IMR-90 (cell line): ENCODE measurements around the gene UPK2. TPM values are rescaled to one million over a fixed set of nuclear protein-coding genes. Genes with fewer than 3 reads are reported as not detected.

Source experiments
- ATAC-seq: fragments of 200-7000 bp; cut with Tn5 transposase; 2 replicates; pipeline ENCODE4 v1.9.1; 2020; ENCODE audit warnings: low read depth, mild to moderate bottlenecking, moderate library complexity
- BruUV-seq: library from RNA; stranded (reverse); fragments of 400-500 nt; replicated peaks from 2 replicates; lab custom pipeline; 2021; lab: Mats Ljungman, UMichigan
- CTCF ChIA-PET: fragments of 300-600 bp; formaldehyde crosslinking; extraction: SDS; loops from one replicate; lab custom pipeline; 2021; ENCODE audit warnings: antibody characterized with exemption; lab: Yijun Ruan, JAX
- POLR2A ChIA-PET: fragments of 300-600 bp; sonication (Branson Sonifier 250); formaldehyde crosslinking; loops from one replicate; lab custom pipeline; 2022; ENCODE audit warnings: antibody characterized with exemption; ENCODE audit not compliant: unreplicated experiment; lab: Charles Lee
- DNase-seq: peaks from one replicate; pipeline ENCODE4 v3.0.0; 2013
- H2AFZ ChIP-seq: replicated peaks from 2 replicates; pipeline ENCODE3; 2013; ENCODE audit warnings: low read length, mild to moderate bottlenecking; ENCODE audit not compliant: poor library complexity
- H2AK5ac ChIP-seq: 2 replicates; pipeline ENCODE4 v1.6.1; 2013; ENCODE audit warnings: low read depth, low read length, inconsistent platforms
- H2AK9ac ChIP-seq: replicated peaks from 2 replicates; pipeline ENCODE3; 2013; ENCODE audit warnings: mild to moderate bottlenecking, low read depth, low read length, moderate library complexity; ENCODE audit not compliant: poor library complexity
- H2BK120ac ChIP-seq: 2 replicates; pipeline ENCODE4 v1.6.1; 2013; ENCODE audit warnings: low read depth, low read length, inconsistent platforms
- H2BK15ac ChIP-seq: 3 replicates; pipeline ENCODE4 v1.6.1; 2013; ENCODE audit warnings: low read depth, low read length, inconsistent platforms
- H2BK20ac ChIP-seq: 2 replicates; pipeline ENCODE4 v1.6.1; 2013; ENCODE audit warnings: low read depth, mild to moderate bottlenecking, inconsistent platforms, low read length, moderate library complexity
- H2BK5ac ChIP-seq: 2 replicates; pipeline ENCODE4 v1.6.1; 2013; ENCODE audit warnings: mild to moderate bottlenecking, low read depth, low read length, inconsistent platforms; ENCODE audit not compliant: poor library complexity, severe bottlenecking
- H3K14ac ChIP-seq: replicated peaks from 2 replicates; pipeline ENCODE4 v1.6.1; 2013; ENCODE audit warnings: low read depth, low read length, inconsistent platforms
- H3K18ac ChIP-seq: 2 replicates; pipeline ENCODE4 v1.6.1; 2013; ENCODE audit warnings: low read depth, low read length, control low read depth
- H3K23ac ChIP-seq: 2 replicates; pipeline ENCODE4 v1.6.1; 2013; ENCODE audit warnings: low read depth, low read length, inconsistent platforms
- H3K27ac ChIP-seq: 2 replicates; pipeline ENCODE4 v1.5.1; 2013; ENCODE audit warnings: mild to moderate bottlenecking, control low read depth, low read length; ENCODE audit not compliant: insufficient read depth
- H3K27me3 ChIP-seq: 2 replicates; pipeline ENCODE4 v1.6.1; 2013; ENCODE audit warnings: low read length; ENCODE audit not compliant: control insufficient read depth, insufficient read depth
- H3K36me3 ChIP-seq: 2 replicates; pipeline ENCODE4 v1.6.1; 2013; ENCODE audit warnings: low read length, mixed read lengths; ENCODE audit not compliant: control insufficient read depth, insufficient read depth
- H3K4ac ChIP-seq: 2 replicates; pipeline ENCODE4 v1.6.1; 2013; ENCODE audit warnings: low read depth, low read length, inconsistent platforms
- H3K4me1 ChIP-seq: 2 replicates; pipeline ENCODE4 v1.6.1; 2013; ENCODE audit warnings: low read length, mixed read lengths; ENCODE audit not compliant: control insufficient read depth, insufficient read depth
- H3K4me2 ChIP-seq: 2 replicates; pipeline ENCODE4 v1.6.1; 2013; ENCODE audit warnings: low read depth, mild to moderate bottlenecking, control low read depth, low read length, moderate library complexity
- H3K4me3 ChIP-seq: 2 replicates; pipeline ENCODE4 v1.5.1; 2013; ENCODE audit warnings: low read depth, mild to moderate bottlenecking, control low read depth, low read length, moderate library complexity; ENCODE audit not compliant: insufficient read depth
- H3K56ac ChIP-seq: 2 replicates; pipeline ENCODE4 v1.6.1; 2013; ENCODE audit warnings: low read length, inconsistent platforms; ENCODE audit not compliant: insufficient read depth; ENCODE audit errors: extremely low read depth
- H3K79me1 ChIP-seq, 2 experiments: 2 replicates each; pipeline ENCODE4 v1.6.1; 2013; ENCODE audit warnings: low read length in 2 of 2, inconsistent platforms in 1 of 2, low read depth in 1 of 2
- H3K9ac ChIP-seq: 2 replicates; pipeline ENCODE4 v1.6.1; 2013; ENCODE audit warnings: low read depth, low read length, control low read depth
- H3K9me1 ChIP-seq: 2 replicates; pipeline ENCODE4 v1.6.1; 2013; ENCODE audit warnings: low read length, inconsistent platforms; ENCODE audit not compliant: insufficient read depth
- H3K9me3 ChIP-seq: 2 replicates; pipeline ENCODE4 v1.6.1; 2013; ENCODE audit warnings: low read length; ENCODE audit not compliant: control insufficient read depth, insufficient read depth
- H4K20me1 ChIP-seq: 2 replicates; pipeline ENCODE4 v1.6.1; 2013; ENCODE audit warnings: low read length, inconsistent platforms; ENCODE audit not compliant: insufficient read depth
- H4K5ac ChIP-seq: 2 replicates; pipeline ENCODE4 v1.6.1; 2013; ENCODE audit warnings: mild to moderate bottlenecking, low read depth, low read length, control low read depth
- H4K8ac ChIP-seq, 2 experiments: 2 replicates each; pipeline ENCODE4 v1.6.1; 2013; ENCODE audit warnings: low read depth in 2 of 2, low read length in 2 of 2, control low read depth in 1 of 2, inconsistent platforms in 1 of 2
- H4K91ac ChIP-seq: 2 replicates; pipeline ENCODE4 v1.6.1; 2013; ENCODE audit warnings: low read depth, low read length, inconsistent platforms; ENCODE audit not compliant: insufficient read depth
- CTCF ChIP-seq: conservative IDR thresholded peaks from 2 replicates; pipeline ENCODE4 v1.5.1; 2012; ENCODE audit warnings: mild to moderate bottlenecking, low read depth, low read length, improper control_type of control experiment
- RAD21 ChIP-seq: IDR thresholded peaks from 2 replicates; pipeline ENCODE4 v1.6.1; 2012; ENCODE audit warnings: low read length, improper control_type of control experiment
- RCOR1 ChIP-seq: IDR thresholded peaks from 2 replicates; pipeline ENCODE4 v1.6.1; 2012; ENCODE audit warnings: mild to moderate bottlenecking, low read length, improper control_type of control experiment; ENCODE audit not compliant: insufficient replicate concordance
- RFX5 ChIP-seq: IDR thresholded peaks from 2 replicates; pipeline ENCODE4 v1.8.0; 2012; ENCODE audit warnings: low read depth, mild to moderate bottlenecking, low read length, moderate library complexity
- WGBS, 2 experiments: methylation state at CpG; one replicate each; pipeline versions ENCODE4 v1.1.5 to v1.1.7; 2013; ENCODE audit warnings: missing lambda C conversion rate in 2 of 2; ENCODE audit not compliant: insufficient read length in 1 of 2; ENCODE audit errors: extremely low coverage in 2 of 2; 5-methylcytosine and 5-hydroxymethylcytosine counted together
- dilution Hi-C: fragments of 300-500 bp; cut with HindIII; formaldehyde crosslinking; loops from one replicate; pipeline ENCODE4 v1.14.3; 2018; ENCODE audit warnings: low sequenced_read_pairs; ENCODE audit not compliant: unreplicated experiment
- in situ Hi-C: fragments of 300-500 bp; cut with MboI; formaldehyde crosslinking; loops from 3 replicates; pipeline ENCODE4 v1.14.3; 2019; ENCODE audit warnings: low sequenced_read_pairs, inconsistent platforms, mixed read lengths
- intact Hi-C: fragments of 100-400 bp; cut with micrococcal nuclease; formaldehyde crosslinking; loops from 2 replicates; pipeline ENCODE4 v1.10.0; 2022
- polyA plus RNA-seq, 3 experiments: library from polyadenylated mRNA; depleted of rRNA; stranded (reverse); fragments of >200 nt; gene quantifications; 2 replicates each; pipeline ENCODE4 v1.2.3, GENCODE V29; 2012; ENCODE audit warnings: low replicate concordance in 1 of 3
- total RNA-seq: library from RNA; depleted of rRNA; stranded (reverse); fragments of >200 nt; gene quantifications from 2 replicates; pipeline ENCODE4 v1.2.3, GENCODE V29; 2012

Gene UPK2
- total and polyA plus RNA-seq, 2 of the 4 experiments (the other 2 are of a cell fraction), result 0.26 TPM; not detected in 1

GRCh38 chr11:118996926-118997626 is 41.0 kb downstream of the UPK2 start:
- Histone ChIP-seq H3K56ac (peak overlapping the region; percentile 37), H4K91ac (peak overlapping the region; percentile 83), H2BK20ac (no peak overlapping the region), H3K27ac (peak overlapping the region; percentile 62), H3K9me3 (no peaks in the 10 kb centered on the region), H3K18ac (no peak overlapping the region), H2AK5ac (peak overlapping the region; percentile 80), H3K4me3 (peak overlapping the region; percentile 83), H3K4ac (peak overlapping the region; percentile 91), H3K79me1 (peaks cover 22 to 50% of the 10 kb centered on the region in 2 experiments), H3K9ac (peak overlapping the region; percentile 87), H2BK15ac (0 out of 3 replicates have a peak overlapping the region, but pooled peaks have one; percentile 17), H4K20me1 (no peaks in the 10 kb centered on the region), H3K36me3 (peaks cover 4% of the 10 kb centered on the region), H2AFZ (peak overlapping the region; percentile 93), H2AK9ac (peak overlapping the region; percentile 18), H3K23ac (peak overlapping the region; percentile 96), H4K5ac (peak overlapping the region; percentile 90), H3K9me1 (peaks cover 8% of the 10 kb centered on the region), H3K4me2 (peak overlapping the region; percentile 98), H3K14ac (peak overlapping the region; percentile 97; the same call in 1 of the 2 replicates), H4K8ac (peak overlapping the region; percentile 92 to 93), H2BK120ac (no peak overlapping the region), H3K4me1 (peaks cover 7% of the 10 kb centered on the region), H2BK5ac (peak overlapping the region; percentile 63), H3K27me3 (no peaks in the 10 kb centered on the region)
- dilution Hi-C loops, result no loop called here
- TF ChIP-seq RCOR1 (no peak), RFX5 (no peak), RAD21 (no peak), CTCF (peak; percentile 27; the same call in 1 of the 2 replicates)
- intact Hi-C loops, result no loop called here
- 47% methylated on average over 9 of the region's 22 CpGs; no CpG with 5 or more reads in 1 of the 2 experiments for WGBS, 2 experiments
- BruUV-seq, result no TSS peak
- ChIA-PET POLR2A (interaction anchor here (0.6 kb wide), 1 partner anchor 340 kb away, joined by 3 read pairs; no protein-coding TSS in a partner anchor), CTCF (no interaction called here)
- in situ Hi-C loops, result no loop called here
- DNase-seq, result peak; percentile 44
- ATAC-seq, result peak; percentile 21
